SU-DHL-6 (cell line): ENCODE results near the gene PTGES3.

Experiments used
- H2AFZ ChIP-seq: fragments of 200-600 bp; sonication (generic); 2 replicates; pipeline ENCODE4 v1.6.1; 2014; ENCODE audit warnings: low read depth, mild to moderate bottlenecking, moderate library complexity, mixed read lengths, antibody characterized with exemption, low read length; ENCODE audit not compliant: severe bottlenecking
- H3F3A ChIP-seq: fragments of 200-600 bp; shearing (Covaris generic); 2 replicates; pipeline ENCODE4 v1.6.0; 2016; ENCODE audit warnings: antibody characterized with exemption, mild to moderate bottlenecking; ENCODE audit not compliant: insufficient read depth
- H3K27ac ChIP-seq: fragments of 200-600 bp; sonication (generic); 2 replicates; pipeline ENCODE4 v1.5.1; 2016; ENCODE audit warnings: low read depth, mild to moderate bottlenecking, low read length, moderate library complexity, mixed read lengths
- H3K27me3 ChIP-seq: fragments of 200-600 bp; sonication (generic), shearing (Covaris generic); 2 replicates; pipeline ENCODE4 v1.6.0; 2014; ENCODE audit warnings: mild to moderate bottlenecking, low read length
- H3K36me3 ChIP-seq: fragments of 200-600 bp; sonication (generic); 2 replicates; pipeline ENCODE4 v1.6.1; 2014; ENCODE audit warnings: mild to moderate bottlenecking, low read length, mixed read lengths
- H3K4me2 ChIP-seq: fragments of 300-600, 200-600 bp; shearing (Covaris generic), sonication (generic); 2 replicates; pipeline ENCODE4 v1.6.0; 2014; ENCODE audit warnings: low read length, low read depth, mild to moderate bottlenecking; ENCODE audit not compliant: poor library complexity, severe bottlenecking
- H3K4me3 ChIP-seq: fragments of 200-600 bp; sonication (generic); 2 replicates; pipeline ENCODE4 v1.5.1; 2014; ENCODE audit warnings: antibody characterized with exemption, low read length, mild to moderate bottlenecking, mixed read lengths; ENCODE audit not compliant: insufficient read depth, poor library complexity, severe bottlenecking
- H3K79me2 ChIP-seq: fragments of 200-600 bp; sonication (generic); 2 replicates; pipeline ENCODE4 v1.6.1; 2014; ENCODE audit warnings: mild to moderate bottlenecking, low read length, moderate library complexity; ENCODE audit not compliant: insufficient read depth
- H3K9ac ChIP-seq: fragments of 200-600 bp; sonication (generic); 2 replicates; pipeline ENCODE4 v1.7.0; 2014; ENCODE audit warnings: mild to moderate bottlenecking, low read length
- H3K9me2 ChIP-seq: fragments of 200-600 bp; sonication (generic); replicated peaks from 2 replicates; pipeline ENCODE4 v1.6.1; 2014; ENCODE audit warnings: low read length; ENCODE audit not compliant: insufficient read depth
- H3K9me3 ChIP-seq: fragments of 200-600 bp; sonication (generic); 2 replicates; pipeline ENCODE4 v1.6.1; 2014; ENCODE audit warnings: low read length, mixed read lengths; ENCODE audit not compliant: insufficient read depth
- H4K20me1 ChIP-seq: fragments of 200-600 bp; sonication (generic); 2 replicates; pipeline ENCODE4 v1.6.1; 2014; ENCODE audit warnings: low read depth, mild to moderate bottlenecking, antibody characterized with exemption, low read length, moderate library complexity, mixed read lengths
- EZH2phosphoT487 ChIP-seq: fragments of 200-600 bp; sonication (generic), shearing (Covaris generic); conservative IDR thresholded peaks from 2 replicates; pipeline ENCODE4 v1.6.1; 2018; ENCODE audit warnings: mild to moderate bottlenecking, antibody characterized with exemption, low read length, moderate library complexity, mixed read lengths
- TF ChIP-seq, protein P1 (sequence below): fragments of 200-600 bp; sonication (generic); IDR thresholded peaks from one replicate; pipeline ENCODE4 v1.5.1; 2017; ENCODE audit warnings: antibody characterized with exemption, mild to moderate bottlenecking, low read length, moderate library complexity; ENCODE audit not compliant: insufficient read depth, poor library complexity, severe bottlenecking

PTGES3 gene

DNA sequence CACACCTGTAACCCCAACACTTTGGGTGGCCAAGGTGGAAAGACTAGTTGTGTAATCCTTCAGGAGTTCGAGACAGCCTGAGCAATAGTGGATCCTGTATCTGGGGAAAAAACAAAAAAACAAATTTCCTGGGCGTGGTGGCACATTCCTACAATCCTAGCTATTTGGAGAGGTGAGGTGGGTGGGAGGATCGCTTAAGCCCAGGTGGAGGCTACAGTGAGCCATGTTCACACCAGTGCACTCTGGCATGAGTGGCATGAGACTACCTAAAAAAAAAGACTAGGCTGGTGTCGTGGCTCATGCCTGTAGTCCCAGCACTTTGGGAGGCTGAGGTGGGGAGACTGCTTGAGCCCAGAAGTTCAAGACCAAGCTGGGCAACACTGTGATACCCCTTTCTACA lies 17.2 kb downstream of the PTGES3 start:
- no peaks in the 10 kb centered on the region for H3K9me2 ChIP-seq
- H3K27me3 ChIP-seq = no peaks in the 10 kb centered on the region
- H3K27ac ChIP-seq = no peak overlapping the region
- H3K9ac ChIP-seq = no peak overlapping the region
- H3K36me3 ChIP-seq = peaks cover 60% of the 10 kb centered on the region
- H4K20me1 ChIP-seq = peaks cover 28% of the 10 kb centered on the region
- H3K79me2 ChIP-seq = peaks cover 59% of the 10 kb centered on the region
- H2AFZ ChIP-seq = no peak overlapping the region
- peaks cover 34% of the 10 kb centered on the region for H3F3A ChIP-seq
- no peak for TF ChIP-seq EZH2phosphoT487
- no peaks in the 10 kb centered on the region for H3K9me3 ChIP-seq
- no peak overlapping the region for H3K4me2 ChIP-seq
- no peak overlapping the region for H3K4me3 ChIP-seq

DNA sequence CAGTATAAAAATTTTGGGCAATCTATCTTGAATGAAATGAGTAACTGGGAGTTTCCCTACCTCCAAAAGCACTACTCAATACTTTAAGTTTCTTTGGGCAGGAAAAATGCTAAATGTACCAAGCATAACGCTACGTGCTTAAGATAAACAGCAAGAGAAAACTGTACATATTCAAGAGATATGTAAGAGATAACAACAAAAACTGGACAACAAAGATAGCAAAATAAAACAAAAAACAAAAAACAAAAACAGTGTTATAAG lies 20.0 kb downstream of the PTGES3 start:
- Histone ChIP-seq H3K79me2 (peaks cover 39% of the 10 kb centered on the region), H3K36me3 (peaks cover 82% of the 10 kb centered on the region), H3K4me3 (no peak overlapping the region), H3K9me3 (no peaks in the 10 kb centered on the region), H3K27me3 (no peaks in the 10 kb centered on the region), H3K27ac (no peak overlapping the region), H2AFZ (no peak overlapping the region), H3K9me2 (no peaks in the 10 kb centered on the region), H3F3A (peaks cover 56% of the 10 kb centered on the region), H3K9ac (no peak overlapping the region), H3K4me2 (no peak overlapping the region), H4K20me1 (peaks cover 27% of the 10 kb centered on the region)
- TF ChIP-seq, protein P1, sequence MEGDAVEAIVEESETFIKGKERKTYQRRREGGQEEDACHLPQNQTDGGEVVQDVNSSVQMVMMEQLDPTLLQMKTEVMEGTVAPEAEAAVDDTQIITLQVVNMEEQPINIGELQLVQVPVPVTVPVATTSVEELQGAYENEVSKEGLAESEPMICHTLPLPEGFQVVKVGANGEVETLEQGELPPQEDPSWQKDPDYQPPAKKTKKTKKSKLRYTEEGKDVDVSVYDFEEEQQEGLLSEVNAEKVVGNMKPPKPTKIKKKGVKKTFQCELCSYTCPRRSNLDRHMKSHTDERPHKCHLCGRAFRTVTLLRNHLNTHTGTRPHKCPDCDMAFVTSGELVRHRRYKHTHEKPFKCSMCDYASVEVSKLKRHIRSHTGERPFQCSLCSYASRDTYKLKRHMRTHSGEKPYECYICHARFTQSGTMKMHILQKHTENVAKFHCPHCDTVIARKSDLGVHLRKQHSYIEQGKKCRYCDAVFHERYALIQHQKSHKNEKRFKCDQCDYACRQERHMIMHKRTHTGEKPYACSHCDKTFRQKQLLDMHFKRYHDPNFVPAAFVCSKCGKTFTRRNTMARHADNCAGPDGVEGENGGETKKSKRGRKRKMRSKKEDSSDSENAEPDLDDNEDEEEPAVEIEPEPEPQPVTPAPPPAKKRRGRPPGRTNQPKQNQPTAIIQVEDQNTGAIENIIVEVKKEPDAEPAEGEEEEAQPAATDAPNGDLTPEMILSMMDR = no peak
- TF ChIP-seq EZH2phosphoT487 = no peak

DNA sequence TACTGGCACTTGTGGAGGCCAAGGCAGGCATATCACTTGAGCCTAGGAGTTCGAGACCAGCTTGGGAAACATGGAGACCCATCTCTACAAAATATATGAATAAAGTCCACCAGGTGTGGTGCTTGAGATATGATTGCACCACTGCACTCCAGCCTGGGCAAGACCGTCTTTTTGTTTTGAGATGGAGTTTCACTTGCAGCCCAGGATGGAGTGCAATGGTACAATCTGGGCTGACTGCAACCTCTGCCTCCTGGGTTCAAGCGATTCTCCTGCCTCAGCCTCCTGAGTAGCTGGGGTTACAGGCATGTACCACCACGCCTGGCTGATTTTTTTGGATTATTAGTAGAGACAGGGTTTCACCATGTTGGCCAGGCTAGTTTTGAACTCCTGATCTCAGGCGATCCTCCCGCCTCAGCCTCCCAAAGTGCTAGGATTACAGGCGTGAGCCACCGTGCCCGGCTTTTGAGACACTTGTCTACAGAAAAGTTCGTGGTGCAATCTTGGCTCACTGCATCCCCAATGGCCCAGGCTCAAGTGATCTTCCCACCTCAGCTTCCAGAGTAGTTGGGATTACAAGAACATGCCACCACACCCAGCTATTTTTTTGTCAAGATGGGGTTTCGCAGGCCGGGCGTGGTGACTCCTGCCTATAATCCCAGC lies 26.0 kb downstream of the PTGES3 start:
- Histone ChIP-seq H4K20me1 (no peaks in the 10 kb centered on the region; the same call in 1 of the 2 replicates), H3K9ac (no peak overlapping the region), H3K4me2 (no peak overlapping the region), H2AFZ (no peak overlapping the region), H3K79me2 (no peaks in the 10 kb centered on the region), H3K9me2 (no peaks in the 10 kb centered on the region), H3K4me3 (no peak overlapping the region), H3K36me3 (peaks cover 36% of the 10 kb centered on the region), H3K27me3 (no peaks in the 10 kb centered on the region), H3K9me3 (no peaks in the 10 kb centered on the region), H3F3A (peaks cover 58% of the 10 kb centered on the region; the same call in 1 of the 2 replicates), H3K27ac (no peak overlapping the region)
- TF ChIP-seq, protein P1 = no peak
- no peak for TF ChIP-seq EZH2phosphoT487

DNA sequence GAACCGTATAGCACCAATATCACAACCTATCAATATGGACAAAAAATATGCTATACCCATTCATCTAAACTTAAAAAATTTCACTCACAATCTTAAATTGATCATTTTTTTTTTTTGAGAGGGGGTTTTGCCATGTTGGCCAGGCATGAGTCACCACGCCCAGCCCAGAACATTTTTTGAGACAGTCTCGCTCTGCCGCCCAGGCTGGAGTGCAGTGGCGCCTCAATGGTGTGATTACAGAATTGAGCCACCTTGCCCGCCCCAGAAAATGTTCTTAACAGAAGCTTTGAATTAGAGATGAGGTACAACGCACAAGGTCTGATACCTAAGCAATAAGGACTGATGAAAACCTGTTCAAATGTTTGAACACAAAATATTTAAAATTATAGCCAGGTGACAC lies 26.5 kb downstream of the PTGES3 start:
- no peak overlapping the region for H3K27ac ChIP-seq
- no peaks in the 10 kb centered on the region for H3K9me2 ChIP-seq
- peaks cover 33% of the 10 kb centered on the region for H3K36me3 ChIP-seq
- H3K9me3 ChIP-seq = no peaks in the 10 kb centered on the region
- H3K4me3 ChIP-seq = no peak overlapping the region
- H3K27me3 ChIP-seq = no peaks in the 10 kb centered on the region
- H3K4me2 ChIP-seq = no peak overlapping the region
- H3K9ac ChIP-seq = no peak overlapping the region
- no peaks in the 10 kb centered on the region; the same call in 1 of the 2 replicates for H4K20me1 ChIP-seq
- H3K79me2 ChIP-seq = no peaks in the 10 kb centered on the region
- H3F3A ChIP-seq = peaks cover 58% of the 10 kb centered on the region; the same call in 1 of the 2 replicates
- no peak for TF ChIP-seq EZH2phosphoT487
- TF ChIP-seq, protein P1 = no peak
- no peak overlapping the region for H2AFZ ChIP-seq
